Measurements from ENCODE around the gene UVSSA. TPM values are rescaled to one million over a fixed set of nuclear protein-coding genes. Genes with fewer than 3 reads are reported as not detected.

Gene UVSSA
- polyA plus RNA-seq, 1 of the 3 experiments (the other 2 are of a cell fraction), result 14.9 TPM

DNA sequence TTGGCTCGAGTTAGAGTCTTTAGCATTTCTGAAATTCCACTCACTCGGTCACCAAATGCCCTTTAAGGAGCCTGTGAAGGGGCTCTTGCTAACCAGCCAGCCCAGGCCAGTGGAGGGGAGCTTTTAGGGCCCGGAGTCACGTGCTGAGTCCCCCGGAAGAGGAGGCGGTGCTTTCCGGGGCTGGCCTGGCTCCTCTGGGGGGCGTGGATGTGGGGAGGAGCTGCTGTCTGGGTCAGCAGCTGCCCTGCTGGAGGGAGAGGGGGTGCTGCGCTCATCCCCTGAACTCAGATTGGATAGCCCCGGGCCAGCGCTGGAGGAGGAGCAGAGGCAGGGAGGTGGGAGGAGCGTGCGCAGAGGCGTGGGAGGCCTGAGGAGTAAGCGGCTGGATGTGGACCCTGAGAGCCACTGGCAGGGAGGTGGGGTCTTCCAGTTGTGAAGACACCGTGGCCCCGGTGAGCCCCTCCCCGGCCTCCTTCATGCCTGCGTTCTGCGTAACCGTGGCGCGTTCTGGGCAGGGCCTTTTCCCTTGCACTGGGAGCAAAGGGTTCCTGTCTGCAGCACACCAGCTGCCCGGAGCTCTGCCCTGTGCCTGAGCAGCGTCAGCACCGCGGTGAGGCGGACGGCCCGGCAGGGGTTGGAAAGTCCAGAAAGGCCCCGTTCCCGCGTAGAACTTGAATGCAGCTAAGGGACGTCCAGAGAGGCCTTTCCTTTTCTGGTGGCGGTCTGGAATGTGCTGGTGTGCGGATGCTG is 37.6 kb upstream of the UVSSA start:
- ChIA-PET POLR2A (interaction anchor here (0.5 to 1.5 kb wide), 5 partner anchors 8 to 602 kb away, joined by 3 to 6 read pairs (median 3); partner anchors contain the start of genes MAEA and UVSSA), CTCF (interaction anchor here (0.6 to 1.6 kb wide), 6 partner anchors 9 to 547 kb away, joined by 3 to 4 read pairs (median 3); no protein-coding TSS in a partner anchor)
- H3K4me3 ChIP-seq (ENCODE audit: low read depth in 2 of 2, low read length in 1 of 2), result peak overlapping the region; percentile 48
- H3K9me3 ChIP-seq, result no peaks in the 10 kb centered on the region
- H3K79me2 ChIP-seq (ENCODE audit: insufficient read depth), result peaks cover 98% of the 10 kb centered on the region
- H3K27me3 ChIP-seq (ENCODE audit: insufficient read depth), result no peaks in the 10 kb centered on the region
- 31% methylated on average over 22 of the region's 36 CpGs for WGBS (ENCODE audit: low lambda C conversion rate)
- peak overlapping the region; percentile 53; the same call in 1 of the 2 replicates for H3K9ac ChIP-seq
- peak overlapping the region; percentile 79 for H3K4me2 ChIP-seq
- H3K27ac ChIP-seq (ENCODE audit: low read depth in 2 of 2, low read length in 1 of 2), result peak overlapping the region; percentile 82 to 83
- peak overlapping the region; percentile 67 for H2AFZ ChIP-seq (ENCODE audit: low read depth)
- peaks cover 21% of the 10 kb centered on the region for H3F3A ChIP-seq (replicated peaks; ENCODE audit: insufficient read depth)
- peaks cover 4 to 21% of the 10 kb centered on the region in 2 experiments; a peak in 3 of 4 replicates for H3K4me1 ChIP-seq (ENCODE audit: control insufficient read depth in 1 of 2, insufficient read depth in 2 of 2, low read depth in 1 of 2, low read length in 1 of 2)
- peaks cover 11 to 21% of the 10 kb centered on the region in 2 experiments for H3K36me3 ChIP-seq (replicated peaks in 1 of 2; ENCODE audit: control insufficient read depth in 1 of 2, insufficient read depth in 2 of 2, low read length in 1 of 2)
- DNase-seq, result peak; percentile 99
- H4K20me1 ChIP-seq (ENCODE audit: insufficient read depth), result peaks cover 27% of the 10 kb centered on the region; the same call in 1 of the 2 replicates
- H3K9me2 ChIP-seq, result no peaks in the 10 kb centered on the region
- TF ChIP-seq POLR2AphosphoS5 (IDR thresholded peaks at IDR 0.05; ENCODE audit: low read depth, low read length) (peak; percentile 49; the same call in 1 of the 2 replicates), NFIC (IDR thresholded peaks at IDR 0.05; ENCODE audit: borderline replicate concordance) (no peak), TEAD4 (IDR thresholded peaks at IDR 0.05; ENCODE audit: borderline replicate concordance, insufficient read depth) (no peak), SMC3 (IDR thresholded peaks at IDR 0.05; ENCODE audit: low read depth, low read length) (0 out of 2 replicates have a peak, but pooled peaks have one; percentile 6), GABPA (IDR thresholded peaks at IDR 0.05; ENCODE audit: low read depth) (peak; percentile 82), TAF1 (IDR thresholded peaks at IDR 0.05; ENCODE audit: borderline replicate concordance, low read depth, low read length) (peak; percentile 45; the same call in 1 of the 2 replicates), MEF2A (IDR thresholded peaks at IDR 0.05; ENCODE audit: borderline replicate concordance, low read depth) (no peak), MXI1 (IDR thresholded peaks at IDR 0.05; ENCODE audit: low read depth, low read length) (peak; percentile 94), SIN3A (IDR thresholded peaks at IDR 0.05; ENCODE audit: borderline replicate concordance, low read depth, low read length) (peak; percentile 16; the same call in 1 of the 2 replicates), FOXJ3 (CRISPR knock-in tag; IDR thresholded peaks at IDR 0.05) (peak; percentile 34; the same call in 1 of the 2 replicates), GATA2 (CRISPR knock-in tag; IDR thresholded peaks at IDR 0.05) (no peak), FOXM1 (IDR thresholded peaks at IDR 0.05; ENCODE audit: low read depth) (no peak), RFX5 (IDR thresholded peaks at IDR 0.05; ENCODE audit: low read length) (peak; percentile 55; the same call in 1 of the 2 replicates), CHD2 (IDR thresholded peaks at IDR 0.05; ENCODE audit: low read length, partially characterized antibody) (peak; percentile 45), RXRA (IDR thresholded peaks at IDR 0.05; ENCODE audit: borderline replicate concordance, low read depth) (no peak), RAD21 (IDR thresholded peaks at IDR 0.05; ENCODE audit: low read length) (no peak), NRF1 (IDR thresholded peaks at IDR 0.05; ENCODE audit: low read depth, low read length) (peak; percentile 67), ELF1 (IDR thresholded peaks at IDR 0.05) (peak; percentile 28; the same call in 1 of the 2 replicates)
- TF ChIP-seq, protein P1, sequence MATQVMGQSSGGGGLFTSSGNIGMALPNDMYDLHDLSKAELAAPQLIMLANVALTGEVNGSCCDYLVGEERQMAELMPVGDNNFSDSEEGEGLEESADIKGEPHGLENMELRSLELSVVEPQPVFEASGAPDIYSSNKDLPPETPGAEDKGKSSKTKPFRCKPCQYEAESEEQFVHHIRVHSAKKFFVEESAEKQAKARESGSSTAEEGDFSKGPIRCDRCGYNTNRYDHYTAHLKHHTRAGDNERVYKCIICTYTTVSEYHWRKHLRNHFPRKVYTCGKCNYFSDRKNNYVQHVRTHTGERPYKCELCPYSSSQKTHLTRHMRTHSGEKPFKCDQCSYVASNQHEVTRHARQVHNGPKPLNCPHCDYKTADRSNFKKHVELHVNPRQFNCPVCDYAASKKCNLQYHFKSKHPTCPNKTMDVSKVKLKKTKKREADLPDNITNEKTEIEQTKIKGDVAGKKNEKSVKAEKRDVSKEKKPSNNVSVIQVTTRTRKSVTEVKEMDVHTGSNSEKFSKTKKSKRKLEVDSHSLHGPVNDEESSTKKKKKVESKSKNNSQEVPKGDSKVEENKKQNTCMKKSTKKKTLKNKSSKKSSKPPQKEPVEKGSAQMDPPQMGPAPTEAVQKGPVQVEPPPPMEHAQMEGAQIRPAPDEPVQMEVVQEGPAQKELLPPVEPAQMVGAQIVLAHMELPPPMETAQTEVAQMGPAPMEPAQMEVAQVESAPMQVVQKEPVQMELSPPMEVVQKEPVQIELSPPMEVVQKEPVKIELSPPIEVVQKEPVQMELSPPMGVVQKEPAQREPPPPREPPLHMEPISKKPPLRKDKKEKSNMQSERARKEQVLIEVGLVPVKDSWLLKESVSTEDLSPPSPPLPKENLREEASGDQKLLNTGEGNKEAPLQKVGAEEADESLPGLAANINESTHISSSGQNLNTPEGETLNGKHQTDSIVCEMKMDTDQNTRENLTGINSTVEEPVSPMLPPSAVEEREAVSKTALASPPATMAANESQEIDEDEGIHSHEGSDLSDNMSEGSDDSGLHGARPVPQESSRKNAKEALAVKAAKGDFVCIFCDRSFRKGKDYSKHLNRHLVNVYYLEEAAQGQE (IDR thresholded peaks at IDR 0.05; ENCODE audit: low read depth, low read length), result peak; percentile 11; the same call in 1 of the 2 replicates
- TF ChIP-seq, protein P2, sequence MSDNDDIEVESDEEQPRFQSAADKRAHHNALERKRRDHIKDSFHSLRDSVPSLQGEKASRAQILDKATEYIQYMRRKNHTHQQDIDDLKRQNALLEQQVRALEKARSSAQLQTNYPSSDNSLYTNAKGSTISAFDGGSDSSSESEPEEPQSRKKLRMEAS (IDR thresholded peaks at IDR 0.05; ENCODE audit: low read depth), result peak; percentile 93
- TF ChIP-seq, protein P3, sequence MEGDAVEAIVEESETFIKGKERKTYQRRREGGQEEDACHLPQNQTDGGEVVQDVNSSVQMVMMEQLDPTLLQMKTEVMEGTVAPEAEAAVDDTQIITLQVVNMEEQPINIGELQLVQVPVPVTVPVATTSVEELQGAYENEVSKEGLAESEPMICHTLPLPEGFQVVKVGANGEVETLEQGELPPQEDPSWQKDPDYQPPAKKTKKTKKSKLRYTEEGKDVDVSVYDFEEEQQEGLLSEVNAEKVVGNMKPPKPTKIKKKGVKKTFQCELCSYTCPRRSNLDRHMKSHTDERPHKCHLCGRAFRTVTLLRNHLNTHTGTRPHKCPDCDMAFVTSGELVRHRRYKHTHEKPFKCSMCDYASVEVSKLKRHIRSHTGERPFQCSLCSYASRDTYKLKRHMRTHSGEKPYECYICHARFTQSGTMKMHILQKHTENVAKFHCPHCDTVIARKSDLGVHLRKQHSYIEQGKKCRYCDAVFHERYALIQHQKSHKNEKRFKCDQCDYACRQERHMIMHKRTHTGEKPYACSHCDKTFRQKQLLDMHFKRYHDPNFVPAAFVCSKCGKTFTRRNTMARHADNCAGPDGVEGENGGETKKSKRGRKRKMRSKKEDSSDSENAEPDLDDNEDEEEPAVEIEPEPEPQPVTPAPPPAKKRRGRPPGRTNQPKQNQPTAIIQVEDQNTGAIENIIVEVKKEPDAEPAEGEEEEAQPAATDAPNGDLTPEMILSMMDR (IDR thresholded peaks at IDR 0.05), result no peak
- TF ChIP-seq, protein P4, sequence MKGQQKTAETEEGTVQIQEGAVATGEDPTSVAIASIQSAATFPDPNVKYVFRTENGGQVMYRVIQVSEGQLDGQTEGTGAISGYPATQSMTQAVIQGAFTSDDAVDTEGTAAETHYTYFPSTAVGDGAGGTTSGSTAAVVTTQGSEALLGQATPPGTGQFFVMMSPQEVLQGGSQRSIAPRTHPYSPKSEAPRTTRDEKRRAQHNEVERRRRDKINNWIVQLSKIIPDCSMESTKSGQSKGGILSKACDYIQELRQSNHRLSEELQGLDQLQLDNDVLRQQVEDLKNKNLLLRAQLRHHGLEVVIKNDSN (IDR thresholded peaks at IDR 0.05; ENCODE audit: borderline replicate concordance, low read depth), result peak; percentile 94
- TF ChIP-seq, protein P5, sequence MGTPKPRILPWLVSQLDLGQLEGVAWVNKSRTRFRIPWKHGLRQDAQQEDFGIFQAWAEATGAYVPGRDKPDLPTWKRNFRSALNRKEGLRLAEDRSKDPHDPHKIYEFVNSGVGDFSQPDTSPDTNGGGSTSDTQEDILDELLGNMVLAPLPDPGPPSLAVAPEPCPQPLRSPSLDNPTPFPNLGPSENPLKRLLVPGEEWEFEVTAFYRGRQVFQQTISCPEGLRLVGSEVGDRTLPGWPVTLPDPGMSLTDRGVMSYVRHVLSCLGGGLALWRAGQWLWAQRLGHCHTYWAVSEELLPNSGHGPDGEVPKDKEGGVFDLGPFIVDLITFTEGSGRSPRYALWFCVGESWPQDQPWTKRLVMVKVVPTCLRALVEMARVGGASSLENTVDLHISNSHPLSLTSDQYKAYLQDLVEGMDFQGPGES (IDR thresholded peaks at IDR 0.05; ENCODE audit: low read depth, low read length), result no peak
- TF ChIP-seq, protein P6, sequence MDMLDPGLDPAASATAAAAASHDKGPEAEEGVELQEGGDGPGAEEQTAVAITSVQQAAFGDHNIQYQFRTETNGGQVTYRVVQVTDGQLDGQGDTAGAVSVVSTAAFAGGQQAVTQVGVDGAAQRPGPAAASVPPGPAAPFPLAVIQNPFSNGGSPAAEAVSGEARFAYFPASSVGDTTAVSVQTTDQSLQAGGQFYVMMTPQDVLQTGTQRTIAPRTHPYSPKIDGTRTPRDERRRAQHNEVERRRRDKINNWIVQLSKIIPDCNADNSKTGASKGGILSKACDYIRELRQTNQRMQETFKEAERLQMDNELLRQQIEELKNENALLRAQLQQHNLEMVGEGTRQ (IDR thresholded peaks at IDR 0.05; ENCODE audit: borderline replicate concordance, low read depth, low read length), result peak; percentile 87

Data from SK-N-SH (cell line).